Fibroblast of upper back skin (primary cell): ENCODE measurements around the gene BTG2.

Experiments
- DNase-seq: peaks from one replicate; pipeline ENCODE4 v3.0.0-alpha.2; 2013

Gene BTG2

GRCh38 chr1:203276916-203277545 lies 28.3 kb upstream of the BTG2 start:
- no peak for DNase-seq

DNA sequence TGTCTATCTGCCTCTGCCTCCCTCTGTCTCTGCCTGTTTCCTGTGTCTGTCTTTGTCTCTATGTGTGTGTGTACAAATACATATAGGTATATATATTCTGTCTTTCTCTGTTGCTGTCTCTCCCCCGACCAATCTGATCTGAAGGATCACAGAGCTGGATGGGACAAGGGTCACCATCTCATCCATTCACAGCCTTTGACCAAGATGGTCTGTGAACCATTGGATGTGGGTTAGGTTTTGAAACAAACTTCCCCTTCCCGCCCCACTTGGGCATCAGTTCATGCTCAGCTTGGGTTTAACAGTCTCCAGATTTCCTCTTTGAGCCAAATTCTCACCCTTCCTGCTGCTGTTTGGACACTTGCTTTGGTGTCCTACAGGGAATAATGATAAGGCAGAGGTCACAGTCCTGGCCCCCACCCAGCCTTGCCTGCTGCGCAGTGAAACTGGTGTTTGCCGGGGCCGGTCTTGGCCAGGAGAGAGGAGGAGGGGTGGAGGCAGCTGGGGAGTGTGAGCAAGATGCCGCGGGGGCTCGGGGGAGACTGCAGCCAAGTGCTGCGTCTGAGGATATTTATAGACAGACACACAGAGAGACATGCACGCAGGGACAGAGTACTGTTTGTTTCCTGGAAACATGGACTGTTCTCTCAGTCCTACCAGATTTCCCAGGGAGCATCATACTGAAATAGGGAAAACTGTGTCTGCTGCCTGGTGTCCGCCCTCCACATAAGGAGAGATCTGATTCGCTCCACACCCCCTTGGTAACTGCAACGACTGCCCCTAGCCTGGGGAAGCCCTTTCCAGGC lies 27.0 kb upstream of the BTG2 start:
- peak; percentile 72 for DNase-seq

- no peak for DNase-seq
These were observed 26.4 kb upstream of the BTG2 start for GRCh38 chr1:203278885-203279406.

GRCh38 chr1:203280061-203280460 lies 25.3 kb upstream of the BTG2 start:
- no peak for DNase-seq

GRCh38 chr1:203281033-203281432 lies 24.3 kb upstream of the BTG2 start:
- no peak for DNase-seq

GRCh38 chr1:203281851-203282661 lies 23.3 kb upstream of the BTG2 start:
- DNase-seq, result no peak

- DNase-seq, result no peak
These were observed 22.4 kb upstream of the BTG2 start for GRCh38 chr1:203282720-203283542.

- no peak for DNase-seq
These were observed 21.7 kb upstream of the BTG2 start for GRCh38 chr1:203283597-203283996.

DNA sequence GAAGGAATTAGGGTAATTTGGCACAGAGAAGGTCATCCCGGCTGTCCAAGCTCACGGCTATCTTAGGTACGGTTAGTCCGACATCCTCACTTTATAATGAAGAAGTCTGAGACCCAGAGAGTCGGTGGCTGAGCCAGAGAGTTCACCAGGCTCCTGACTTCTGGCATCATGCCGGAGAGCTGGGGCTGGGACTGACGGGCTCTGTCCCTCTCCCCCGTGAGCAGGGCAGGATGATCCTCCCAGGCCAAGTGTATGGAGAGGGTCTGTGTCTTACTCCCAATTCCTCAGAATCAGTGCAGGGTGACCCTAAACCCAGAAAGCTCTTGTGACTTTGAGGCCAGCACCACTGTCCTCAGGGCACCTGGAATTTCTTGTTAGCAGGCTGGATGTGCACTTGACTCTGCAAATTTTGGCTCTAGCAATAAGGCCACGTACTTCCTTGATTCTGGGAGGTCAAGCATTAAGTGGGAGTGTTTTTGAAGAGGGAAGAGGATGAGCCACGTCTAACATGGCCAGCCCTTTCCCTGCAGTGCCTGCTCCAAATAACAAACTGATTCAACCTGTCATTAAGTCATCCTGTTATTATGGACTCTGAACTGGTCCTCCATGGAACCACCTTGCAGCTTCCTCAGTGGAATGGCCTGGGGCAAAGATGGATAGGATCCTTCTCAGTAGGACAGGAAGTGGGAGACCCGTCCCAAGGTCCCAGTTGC lies 20.8 kb upstream of the BTG2 start:
- no peak for DNase-seq

DNA sequence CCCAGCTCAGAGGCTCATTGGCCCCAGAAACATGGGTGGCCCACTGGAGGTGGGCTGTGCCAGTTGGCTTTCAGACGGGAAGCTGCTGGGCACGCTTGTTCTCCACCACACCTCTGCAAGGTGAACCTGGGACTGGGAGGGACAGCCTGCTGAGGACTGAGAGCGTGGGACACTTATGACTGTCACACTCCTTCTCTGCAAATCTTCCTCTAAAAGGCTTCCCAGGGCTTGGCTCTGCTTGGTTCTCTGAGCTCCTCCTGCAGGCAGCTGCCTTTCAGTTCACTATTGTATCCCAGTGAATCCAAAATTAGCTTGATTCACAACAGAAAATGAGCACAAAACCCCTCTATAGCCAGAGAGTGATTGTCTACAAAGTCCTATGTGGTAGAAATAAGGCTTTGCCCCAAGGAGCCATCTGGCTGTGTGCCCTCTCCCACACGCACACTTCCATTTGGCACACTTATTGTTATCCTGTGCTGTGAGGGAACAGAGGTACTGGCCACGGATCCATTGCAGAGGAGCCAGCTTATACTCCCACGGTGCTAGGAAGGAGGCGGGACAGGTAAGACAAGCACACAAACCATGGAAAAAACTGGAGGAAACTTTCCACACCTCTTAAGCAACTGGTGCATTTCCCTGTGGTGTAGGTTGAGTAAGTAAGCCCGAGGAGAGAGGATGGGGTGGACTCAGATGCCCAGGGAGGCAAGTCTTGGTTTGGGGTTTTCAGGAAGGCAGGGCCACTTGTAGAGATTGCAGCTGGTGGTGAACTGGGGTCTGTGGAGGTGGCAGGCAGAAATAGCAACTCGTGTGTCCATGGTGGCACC lies 18.9 kb upstream of the BTG2 start:
- no peak for DNase-seq

GRCh38 chr1:203287109-203287893 lies 18.0 kb upstream of the BTG2 start:
- peak; percentile 20 for DNase-seq

- DNase-seq, result no peak
These were observed 17.4 kb upstream of the BTG2 start for GRCh38 chr1:203287898-203288297.

- no peak for DNase-seq
These were observed 16.9 kb upstream of the BTG2 start for GRCh38 chr1:203288400-203288799.

DNA sequence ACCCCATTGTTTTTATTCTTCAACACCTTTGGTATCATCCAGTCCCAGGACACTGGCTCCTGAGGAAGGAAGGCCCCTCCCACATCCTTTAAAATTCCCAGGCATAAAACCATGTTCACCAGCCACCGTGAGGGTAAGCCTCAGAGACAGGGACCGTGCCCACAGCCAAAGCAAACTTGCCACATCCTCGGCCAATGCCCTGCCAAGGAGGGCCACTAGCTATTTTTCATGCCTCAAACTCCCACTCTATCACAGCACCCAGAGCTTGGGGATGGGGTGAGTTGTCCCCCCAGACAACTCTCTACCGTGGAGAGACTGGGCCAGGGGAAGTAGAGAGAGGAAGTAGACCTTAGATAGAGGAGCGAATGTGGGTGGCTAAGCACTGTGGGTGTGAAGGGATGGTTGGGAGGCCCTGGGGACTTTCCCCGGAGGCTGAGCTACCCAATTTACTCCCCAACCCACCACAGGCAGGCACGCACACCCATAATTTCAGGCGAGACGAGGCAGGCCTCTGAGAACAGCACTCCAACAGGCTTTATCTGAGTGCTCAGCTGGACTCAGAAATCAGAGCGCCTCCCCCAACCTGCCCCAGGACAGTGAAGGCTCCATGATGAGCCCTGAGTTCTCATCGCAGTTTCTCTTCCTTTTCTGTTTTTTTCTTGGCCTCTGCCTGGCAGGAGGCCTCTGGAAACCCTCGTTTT lies 15.9 kb upstream of the BTG2 start:
- no peak for DNase-seq

- DNase-seq, result no peak
These were observed 15.4 kb upstream of the BTG2 start for GRCh38 chr1:203289982-203290260.

DNA sequence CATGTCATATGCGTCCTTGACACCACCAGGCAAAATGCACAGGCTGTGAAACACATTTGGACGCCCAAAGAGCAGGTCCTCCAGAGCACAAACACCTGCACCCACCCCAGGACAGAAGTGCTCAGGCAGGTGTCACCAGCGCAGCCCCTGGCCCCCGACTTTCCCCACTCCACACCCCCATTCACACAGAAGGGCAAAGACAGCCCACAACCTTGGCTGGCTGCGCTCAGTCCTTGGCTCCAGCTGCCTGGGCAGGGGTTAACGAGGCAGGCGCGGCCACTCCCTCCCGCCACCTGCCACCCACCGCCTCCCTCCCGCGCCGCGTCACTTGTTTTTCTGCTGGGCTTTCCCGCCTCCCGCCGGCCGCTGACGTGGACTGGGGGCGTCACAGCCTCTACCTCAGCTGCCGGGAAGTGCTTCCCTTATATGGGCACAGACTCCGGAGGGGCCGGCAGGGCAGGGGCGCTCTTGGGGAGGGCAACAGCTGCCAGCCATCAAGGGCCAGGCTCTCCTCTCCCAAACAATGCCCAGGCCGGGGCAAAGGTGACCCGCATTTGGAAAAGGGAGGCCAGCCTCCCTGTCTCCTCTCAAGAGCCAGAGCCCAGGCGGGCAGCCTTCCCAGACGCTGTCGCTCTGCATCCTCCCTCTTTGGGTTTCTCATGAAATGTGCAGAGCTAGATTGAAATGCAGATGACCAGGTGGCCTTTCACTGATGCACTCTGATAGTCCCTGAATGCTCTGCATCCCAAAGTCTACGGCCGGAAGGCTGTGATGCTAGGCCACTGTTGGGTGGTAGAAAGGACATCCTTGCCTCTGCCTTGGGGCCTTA lies 14.8 kb upstream of the BTG2 start:
- DNase-seq, result peak; percentile 37

DNA sequence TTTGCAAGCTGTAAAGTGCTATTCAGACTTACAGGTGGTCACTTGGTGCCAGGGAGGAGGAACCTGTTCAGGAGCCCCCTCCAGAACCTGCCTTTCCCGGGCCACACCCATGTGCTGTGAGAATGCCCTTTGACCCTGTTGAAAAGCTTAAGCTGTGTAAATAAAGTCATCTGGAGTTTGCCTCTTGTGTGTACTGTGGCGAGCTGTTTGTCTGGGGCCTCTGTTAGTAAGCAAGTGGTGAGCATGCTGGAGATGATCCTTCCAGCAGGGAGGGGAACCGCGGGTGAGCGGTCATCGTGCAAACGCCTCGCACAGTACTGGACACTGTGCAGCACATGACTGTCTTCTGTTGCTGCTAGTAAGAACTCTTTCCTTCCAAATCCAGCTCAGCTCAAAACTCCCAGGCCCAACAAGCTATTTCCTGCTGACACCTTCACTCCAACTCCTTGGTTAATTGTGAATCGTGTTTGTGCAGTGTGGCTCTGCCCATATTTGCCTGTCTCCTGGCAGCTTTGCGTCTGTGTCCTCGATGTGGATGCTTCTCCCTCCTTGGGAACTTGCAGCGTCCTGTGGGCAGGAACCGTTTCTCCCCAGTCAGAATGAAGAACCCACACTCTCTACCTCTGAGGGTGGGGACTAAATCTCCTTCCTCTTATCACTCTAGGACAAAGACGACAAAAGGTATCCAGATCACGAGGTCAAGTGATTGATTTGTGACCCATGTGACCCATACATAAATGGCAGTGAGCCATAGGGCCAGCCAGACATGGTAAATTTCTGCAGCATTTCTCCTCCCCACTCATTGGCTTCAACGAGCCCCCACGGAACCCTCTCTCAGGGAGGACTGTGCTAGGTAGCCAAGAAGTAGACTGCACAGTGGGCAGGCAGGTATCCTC lies 13.9 kb upstream of the BTG2 start:
- no peak for DNase-seq

DNA sequence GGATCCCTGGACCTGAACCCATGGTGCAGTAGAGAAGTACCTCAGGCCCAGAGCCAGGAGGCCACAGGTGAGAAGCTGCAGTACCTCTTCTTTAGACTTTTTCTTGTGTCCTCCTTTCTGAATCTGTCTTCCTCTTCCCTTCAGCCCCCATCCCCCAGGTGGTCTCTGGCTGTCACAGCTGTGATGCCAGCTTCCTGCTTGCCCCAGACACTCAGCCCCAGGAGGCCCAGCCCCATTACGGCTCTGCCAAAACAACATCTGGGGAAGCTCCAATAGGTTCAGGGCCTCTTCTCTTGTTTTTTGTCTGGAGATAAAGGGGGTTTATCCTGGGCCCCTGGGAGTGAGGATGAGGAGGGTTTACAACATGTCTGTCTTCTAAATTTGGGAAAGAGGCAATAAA lies 9.5 kb upstream of the BTG2 start:
- no peak for DNase-seq
